ENCODE measurements around the gene MAP4K1.

The MAP4K1 gene

GRCh38 chr19:38658462-38659306 lies 40.9 kb upstream of the MAP4K1 start:
- DNase-seq (ENCODE audit: low read depth): no peak
- no peak overlapping the region for H3K4me3 ChIP-seq (ENCODE audit: low read depth, low read length)
- TF ChIP-seq, protein P1, sequence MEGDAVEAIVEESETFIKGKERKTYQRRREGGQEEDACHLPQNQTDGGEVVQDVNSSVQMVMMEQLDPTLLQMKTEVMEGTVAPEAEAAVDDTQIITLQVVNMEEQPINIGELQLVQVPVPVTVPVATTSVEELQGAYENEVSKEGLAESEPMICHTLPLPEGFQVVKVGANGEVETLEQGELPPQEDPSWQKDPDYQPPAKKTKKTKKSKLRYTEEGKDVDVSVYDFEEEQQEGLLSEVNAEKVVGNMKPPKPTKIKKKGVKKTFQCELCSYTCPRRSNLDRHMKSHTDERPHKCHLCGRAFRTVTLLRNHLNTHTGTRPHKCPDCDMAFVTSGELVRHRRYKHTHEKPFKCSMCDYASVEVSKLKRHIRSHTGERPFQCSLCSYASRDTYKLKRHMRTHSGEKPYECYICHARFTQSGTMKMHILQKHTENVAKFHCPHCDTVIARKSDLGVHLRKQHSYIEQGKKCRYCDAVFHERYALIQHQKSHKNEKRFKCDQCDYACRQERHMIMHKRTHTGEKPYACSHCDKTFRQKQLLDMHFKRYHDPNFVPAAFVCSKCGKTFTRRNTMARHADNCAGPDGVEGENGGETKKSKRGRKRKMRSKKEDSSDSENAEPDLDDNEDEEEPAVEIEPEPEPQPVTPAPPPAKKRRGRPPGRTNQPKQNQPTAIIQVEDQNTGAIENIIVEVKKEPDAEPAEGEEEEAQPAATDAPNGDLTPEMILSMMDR (IDR thresholded peaks at IDR 0.05; ENCODE audit: insufficient read depth, low read depth, low read length, missing control alignments): no peak

DNA sequence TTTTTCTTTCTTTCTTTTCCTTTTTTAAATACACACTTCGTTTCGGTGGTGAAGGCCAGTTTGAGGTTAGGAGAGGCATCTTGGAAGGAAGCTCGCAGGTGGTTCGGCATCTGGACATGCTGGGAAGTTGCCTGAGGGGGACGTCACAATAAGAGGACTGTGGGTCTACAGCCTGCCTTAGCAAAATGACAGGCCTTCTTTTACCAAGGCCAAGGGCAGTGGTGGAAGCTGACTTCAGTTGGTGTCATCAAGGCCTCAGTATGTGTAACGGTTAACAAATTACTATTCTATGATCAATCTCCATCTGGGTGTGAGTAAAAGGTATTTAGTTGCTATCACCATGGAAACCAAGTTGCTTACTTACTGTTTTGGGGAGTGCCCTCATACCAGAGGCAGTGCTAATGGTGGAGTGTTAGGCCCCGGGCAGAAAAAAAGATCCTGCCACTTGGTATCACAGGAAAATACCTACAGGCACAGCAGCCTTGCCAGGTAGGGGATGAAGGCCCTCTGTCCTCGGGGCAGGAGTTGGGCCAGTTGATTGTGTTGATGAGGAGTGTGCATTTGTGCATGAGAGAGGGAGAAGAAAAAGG lies 40.0 kb upstream of the MAP4K1 start:
- TF ChIP-seq, protein P1 (IDR thresholded peaks at IDR 0.05; ENCODE audit: insufficient read depth, low read depth, low read length, missing control alignments): no peak
- H3K4me3 ChIP-seq (ENCODE audit: low read depth, low read length): no peak overlapping the region
- no peak for DNase-seq (ENCODE audit: low read depth)

DNA sequence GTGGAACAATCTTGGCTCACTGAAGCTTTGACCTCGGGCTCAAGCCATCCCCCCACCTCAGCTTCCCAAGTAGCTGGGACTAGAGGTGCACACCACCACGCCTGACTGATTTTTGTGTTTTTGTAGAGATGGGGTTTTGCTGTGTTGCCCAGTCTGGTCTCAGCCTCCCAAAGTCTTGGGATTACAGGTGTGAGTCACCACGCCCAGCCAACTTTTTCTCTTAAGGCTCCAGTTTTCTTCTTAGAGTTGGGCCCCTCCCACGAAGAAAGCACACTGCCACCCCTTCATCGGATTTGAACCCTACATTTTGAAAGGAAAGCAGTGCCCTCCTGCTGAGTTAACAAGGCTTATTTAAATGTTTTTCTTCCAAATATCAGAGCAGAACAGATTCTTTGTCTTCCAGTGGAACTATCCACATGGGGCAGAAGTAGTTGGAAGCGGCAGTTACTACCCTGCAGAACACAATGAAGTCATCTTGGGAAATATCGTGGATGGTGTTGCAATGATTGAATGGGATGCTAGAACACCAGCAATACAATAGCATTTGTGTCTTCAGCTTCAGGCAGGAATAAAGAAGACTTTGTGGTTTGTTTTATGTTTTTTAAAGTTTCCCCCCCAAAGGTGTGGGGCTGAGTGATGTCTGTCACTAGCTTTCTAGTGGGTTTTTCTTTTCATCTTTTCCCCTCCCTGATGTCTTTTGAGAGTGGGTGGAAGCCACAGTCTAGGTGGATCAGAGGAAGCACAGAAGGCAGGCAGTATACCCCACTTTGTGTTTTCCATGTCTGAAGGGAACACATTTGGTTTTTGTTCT lies 38.6 kb upstream of the MAP4K1 start:
- H3K4me3 ChIP-seq (ENCODE audit: low read depth, low read length): no peak overlapping the region
- no peak for DNase-seq (ENCODE audit: low read depth)
- TF ChIP-seq, protein P1 (IDR thresholded peaks at IDR 0.05; ENCODE audit: insufficient read depth, low read depth, low read length, missing control alignments): no peak

- H3K4me3 ChIP-seq (ENCODE audit: low read depth, low read length): no peak overlapping the region
- peak; percentile 85 for DNase-seq (ENCODE audit: low read depth)
- TF ChIP-seq, protein P1 (IDR thresholded peaks at IDR 0.05; ENCODE audit: insufficient read depth, low read depth, low read length, missing control alignments): no peak
Measured at GRCh38 chr19:38655148-38655824, 37.5 kb upstream of the MAP4K1 start.

DNA sequence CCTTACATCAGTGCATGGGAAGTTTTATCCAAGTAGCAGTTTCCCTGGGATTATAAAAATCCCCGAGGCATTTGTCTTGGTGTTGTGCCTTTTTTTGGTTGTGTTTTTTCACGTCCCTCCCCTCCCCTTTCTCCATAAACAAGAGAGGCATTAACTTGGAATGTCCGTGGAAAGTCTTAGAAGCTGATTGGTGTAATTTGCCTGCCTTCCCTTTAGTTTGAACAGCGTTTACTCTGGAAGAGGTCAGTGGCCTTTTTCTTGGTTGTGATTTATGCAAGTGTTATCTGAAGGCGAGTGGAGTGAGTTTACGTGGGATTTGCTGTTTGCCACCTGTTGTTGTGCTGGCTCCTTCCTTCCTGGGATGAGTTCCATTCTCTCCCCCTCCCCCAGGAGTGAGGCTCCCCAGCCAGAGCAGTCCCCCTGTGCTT lies 36.9 kb upstream of the MAP4K1 start:
- H3K4me3 ChIP-seq (ENCODE audit: low read depth, low read length): no peak overlapping the region
- DNase-seq (ENCODE audit: low read depth): no peak
- TF ChIP-seq, protein P1 (IDR thresholded peaks at IDR 0.05; ENCODE audit: insufficient read depth, low read depth, low read length, missing control alignments): no peak

DNA sequence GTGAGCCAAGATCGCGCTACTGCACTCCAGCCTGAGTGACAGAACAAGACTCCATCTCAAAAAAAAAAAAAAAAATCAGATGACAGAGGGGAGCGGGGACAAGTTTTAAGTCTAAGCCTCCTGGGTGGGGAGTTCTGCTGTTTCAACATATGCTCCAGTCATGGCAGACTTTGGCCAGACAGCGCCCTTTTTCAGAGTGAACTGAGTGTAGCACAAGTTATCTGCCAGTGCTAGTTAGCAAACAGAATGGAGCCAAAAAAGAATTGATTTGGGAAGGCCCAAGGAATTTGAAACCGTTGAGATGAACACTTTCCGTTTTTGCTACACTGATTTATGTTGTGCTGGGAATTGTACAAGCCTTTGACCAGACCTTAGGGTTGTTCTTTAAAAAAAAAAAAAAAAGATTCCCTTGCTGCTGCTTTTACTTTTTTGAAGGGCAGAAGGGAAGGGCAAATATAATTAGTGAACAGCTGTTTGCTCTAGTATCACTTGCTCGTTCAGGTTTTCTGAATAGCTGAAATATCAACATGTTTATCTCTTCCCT lies 35.3 kb upstream of the MAP4K1 start:
- H3K4me3 ChIP-seq (ENCODE audit: low read depth, low read length): no peak overlapping the region
- TF ChIP-seq, protein P1 (IDR thresholded peaks at IDR 0.05; ENCODE audit: insufficient read depth, low read depth, low read length, missing control alignments): no peak

More for the DNA sequence above, 35.3 kb upstream of the MAP4K1 start:
- no peak for DNase-seq (ENCODE audit: low read depth)

All from GM12865 (cell line).